ENCODE data around the gene DHRSX. TPM values are rescaled to one million over a fixed set of nuclear protein-coding genes. Genes with fewer than 3 reads are reported as not detected.

Gene DHRSX
- total RNA-seq, 1 experiment from 2014 or later, result 21.5 TPM

DNA sequence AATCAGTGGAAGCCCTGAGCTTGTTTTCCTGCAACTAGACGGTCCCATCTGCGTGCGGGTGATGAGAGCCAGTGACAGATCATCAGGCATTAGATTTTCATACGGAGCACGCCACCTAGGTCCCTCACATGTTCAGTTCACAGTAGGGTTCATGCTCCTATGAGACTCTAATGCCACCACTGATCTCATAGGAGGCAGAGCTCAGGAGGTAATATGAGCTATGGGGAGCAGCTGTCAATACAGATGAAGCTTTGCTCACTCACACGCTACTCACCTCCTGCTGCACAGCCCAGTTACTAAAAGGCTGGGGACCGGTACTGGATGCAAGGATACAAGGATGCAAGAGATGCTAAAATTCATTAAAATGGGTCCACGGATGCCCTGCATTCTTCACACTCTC is 61.2 kb downstream of the DHRSX start:
- CTCF ChIA-PET, result no interaction called here
- no peak overlapping the region for H3K27ac Mint-ChIP-seq (ENCODE audit: unreplicated experiment)

DNA sequence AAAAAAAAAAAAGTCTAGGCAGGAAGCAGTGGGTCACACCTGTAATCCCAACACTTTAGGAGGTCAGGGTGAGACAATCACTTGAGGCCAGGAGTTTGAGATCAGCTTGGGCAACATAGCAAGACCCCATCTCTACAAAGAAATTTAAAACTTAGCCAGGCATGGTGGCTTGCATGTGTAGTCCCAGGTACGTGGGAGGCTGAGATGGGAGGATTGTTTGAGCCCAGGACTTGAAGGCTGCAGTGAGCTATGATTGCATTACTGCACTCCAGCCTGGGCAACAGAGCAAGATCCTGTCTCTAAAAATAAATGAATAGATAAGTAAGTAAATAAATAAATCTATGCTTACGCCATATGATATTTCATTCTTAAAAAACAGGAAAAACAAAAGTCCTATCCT is 65.3 kb downstream of the DHRSX start:
- DNase-seq, result no peak
- no TSS peak for BruUV-seq (replicated peaks)
- CTCF ChIA-PET, result no interaction called here
- Mint-ChIP-seq H3K27ac (ENCODE audit: unreplicated experiment) (no peak overlapping the region), H3K4me1 (ENCODE audit: low read depth, unreplicated experiment) (no peaks in the 10 kb centered on the region), H3K27me3 (ENCODE audit: unreplicated experiment) (no peaks in the 10 kb centered on the region), H3K4me3 (ENCODE audit: low read depth, unreplicated experiment) (no peak overlapping the region), H3K9me3 (ENCODE audit: low read depth, unreplicated experiment) (no peaks in the 10 kb centered on the region), H3K36me3 (ENCODE audit: insufficient read depth, unreplicated experiment) (no peaks in the 10 kb centered on the region)
- intact Hi-C loops (cut with micrococcal nuclease; ENCODE audit: unreplicated experiment), result no loop called here
- TF ChIP-seq, protein P1, sequence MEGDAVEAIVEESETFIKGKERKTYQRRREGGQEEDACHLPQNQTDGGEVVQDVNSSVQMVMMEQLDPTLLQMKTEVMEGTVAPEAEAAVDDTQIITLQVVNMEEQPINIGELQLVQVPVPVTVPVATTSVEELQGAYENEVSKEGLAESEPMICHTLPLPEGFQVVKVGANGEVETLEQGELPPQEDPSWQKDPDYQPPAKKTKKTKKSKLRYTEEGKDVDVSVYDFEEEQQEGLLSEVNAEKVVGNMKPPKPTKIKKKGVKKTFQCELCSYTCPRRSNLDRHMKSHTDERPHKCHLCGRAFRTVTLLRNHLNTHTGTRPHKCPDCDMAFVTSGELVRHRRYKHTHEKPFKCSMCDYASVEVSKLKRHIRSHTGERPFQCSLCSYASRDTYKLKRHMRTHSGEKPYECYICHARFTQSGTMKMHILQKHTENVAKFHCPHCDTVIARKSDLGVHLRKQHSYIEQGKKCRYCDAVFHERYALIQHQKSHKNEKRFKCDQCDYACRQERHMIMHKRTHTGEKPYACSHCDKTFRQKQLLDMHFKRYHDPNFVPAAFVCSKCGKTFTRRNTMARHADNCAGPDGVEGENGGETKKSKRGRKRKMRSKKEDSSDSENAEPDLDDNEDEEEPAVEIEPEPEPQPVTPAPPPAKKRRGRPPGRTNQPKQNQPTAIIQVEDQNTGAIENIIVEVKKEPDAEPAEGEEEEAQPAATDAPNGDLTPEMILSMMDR (IDR thresholded peaks at IDR 0.05; ENCODE audit: unreplicated experiment), result no peak

More for the DNA sequence above, 61.2 kb downstream of the DHRSX start:
- H3K4me1 Mint-ChIP-seq (ENCODE audit: low read depth, unreplicated experiment), result no peaks in the 10 kb centered on the region
- no peaks in the 10 kb centered on the region for H3K27me3 Mint-ChIP-seq (ENCODE audit: unreplicated experiment)
- DNase-seq, result no peak
- H3K36me3 Mint-ChIP-seq (ENCODE audit: insufficient read depth, unreplicated experiment), result no peaks in the 10 kb centered on the region
- TF ChIP-seq, protein P1 (IDR thresholded peaks at IDR 0.05; ENCODE audit: unreplicated experiment), result no peak
- no peaks in the 10 kb centered on the region for H3K9me3 Mint-ChIP-seq (ENCODE audit: low read depth, unreplicated experiment)
- intact Hi-C loops (cut with micrococcal nuclease; ENCODE audit: unreplicated experiment), result no loop called here
- no TSS peak for BruUV-seq (replicated peaks)
- no peak overlapping the region for H3K4me3 Mint-ChIP-seq (ENCODE audit: low read depth, unreplicated experiment)

DNA sequence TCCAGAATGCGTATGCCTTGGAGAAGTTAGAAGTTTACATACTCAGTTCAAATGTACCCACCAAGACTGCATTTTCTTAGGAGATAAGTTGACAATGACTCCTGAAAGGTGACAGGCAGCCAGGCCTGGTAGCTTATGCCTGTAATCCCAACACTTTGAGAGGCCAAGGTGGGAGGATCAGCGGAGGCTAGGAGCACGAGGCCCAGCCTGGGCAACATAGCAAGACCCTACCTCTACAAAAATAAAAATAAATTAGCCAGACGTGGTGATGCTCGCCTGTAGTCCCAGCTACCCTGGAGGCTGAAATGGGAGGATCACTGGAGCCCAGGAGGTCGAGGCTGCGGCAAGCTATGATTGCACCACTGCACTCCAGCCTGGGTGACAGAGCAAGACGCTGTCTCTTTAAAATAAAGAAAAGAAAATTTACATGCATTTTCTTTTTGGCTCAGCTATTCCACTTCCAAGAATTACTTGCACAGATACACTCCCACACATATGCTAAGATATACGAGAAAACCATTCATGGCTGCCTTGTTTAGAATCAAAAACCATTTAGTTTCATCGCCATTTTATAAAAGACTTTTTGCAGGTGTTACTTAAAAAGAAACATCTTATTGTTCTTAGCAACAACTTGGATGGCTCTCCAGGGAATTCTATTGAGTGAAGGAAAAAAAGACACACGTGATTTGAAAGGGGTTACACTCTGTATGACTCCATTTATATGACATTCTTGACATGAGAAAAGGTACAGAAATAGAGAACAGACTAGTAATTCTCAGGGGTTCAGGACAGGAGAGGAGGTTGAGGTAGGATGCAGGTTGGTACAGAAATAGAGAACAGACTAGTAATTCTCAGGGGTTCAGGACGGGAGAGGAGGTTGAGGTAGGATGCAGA is 66.3 kb downstream of the DHRSX start:
- Mint-ChIP-seq H3K36me3 (ENCODE audit: insufficient read depth, unreplicated experiment) (no peaks in the 10 kb centered on the region), H3K4me3 (ENCODE audit: low read depth, unreplicated experiment) (no peak overlapping the region), H3K4me1 (ENCODE audit: low read depth, unreplicated experiment) (no peaks in the 10 kb centered on the region), H3K27ac (ENCODE audit: unreplicated experiment) (no peak overlapping the region), H3K27me3 (ENCODE audit: unreplicated experiment) (no peaks in the 10 kb centered on the region), H3K9me3 (ENCODE audit: low read depth, unreplicated experiment) (no peaks in the 10 kb centered on the region)
- intact Hi-C loops (cut with micrococcal nuclease; ENCODE audit: unreplicated experiment), result no loop called here
- no TSS peak for BruUV-seq (replicated peaks)
- CTCF ChIA-PET, result no interaction called here
- TF ChIP-seq, protein P1 (IDR thresholded peaks at IDR 0.05; ENCODE audit: unreplicated experiment), result no peak
- DNase-seq, result no peak

DNA sequence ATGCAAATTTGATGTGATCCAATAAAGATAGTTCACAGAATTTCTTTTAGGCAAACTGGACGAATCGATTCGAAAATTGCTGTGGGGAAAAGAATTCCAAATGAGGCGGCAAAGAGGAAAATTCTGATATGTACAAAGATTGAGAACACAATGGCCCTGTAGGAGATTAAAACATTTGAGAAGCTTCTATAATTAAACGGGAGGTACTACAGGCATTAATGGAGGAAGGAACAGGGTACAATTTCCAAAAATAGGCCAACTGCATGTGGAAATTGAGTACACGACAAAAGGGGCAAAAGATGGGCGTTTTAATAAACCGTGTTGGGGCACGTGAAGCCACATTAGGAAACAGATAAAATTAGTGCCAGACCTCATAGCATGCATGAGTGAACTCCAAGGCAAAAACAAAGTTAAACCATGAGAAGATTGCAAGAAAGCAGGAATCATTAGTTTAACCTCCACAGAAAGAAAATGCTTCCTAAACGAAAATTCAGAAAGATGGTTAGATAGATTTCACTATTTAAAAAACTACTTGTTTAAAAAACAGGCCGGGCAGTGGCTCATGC is 68.4 kb downstream of the DHRSX start:
- intact Hi-C loops (cut with micrococcal nuclease; ENCODE audit: unreplicated experiment), result no loop called here
- no peak for DNase-seq
- Mint-ChIP-seq H3K4me3 (ENCODE audit: low read depth, unreplicated experiment) (no peak overlapping the region), H3K27me3 (ENCODE audit: unreplicated experiment) (no peaks in the 10 kb centered on the region), H3K9me3 (ENCODE audit: low read depth, unreplicated experiment) (no peaks in the 10 kb centered on the region), H3K4me1 (ENCODE audit: low read depth, unreplicated experiment) (no peaks in the 10 kb centered on the region), H3K36me3 (ENCODE audit: insufficient read depth, unreplicated experiment) (peaks cover 3% of the 10 kb centered on the region), H3K27ac (ENCODE audit: unreplicated experiment) (no peak overlapping the region)
- TF ChIP-seq, protein P1 (IDR thresholded peaks at IDR 0.05; ENCODE audit: unreplicated experiment), result no peak
- no TSS peak for BruUV-seq (replicated peaks)
- CTCF ChIA-PET, result no interaction called here
